ENCODE data around the gene RER1.

The RER1 gene

DNA sequence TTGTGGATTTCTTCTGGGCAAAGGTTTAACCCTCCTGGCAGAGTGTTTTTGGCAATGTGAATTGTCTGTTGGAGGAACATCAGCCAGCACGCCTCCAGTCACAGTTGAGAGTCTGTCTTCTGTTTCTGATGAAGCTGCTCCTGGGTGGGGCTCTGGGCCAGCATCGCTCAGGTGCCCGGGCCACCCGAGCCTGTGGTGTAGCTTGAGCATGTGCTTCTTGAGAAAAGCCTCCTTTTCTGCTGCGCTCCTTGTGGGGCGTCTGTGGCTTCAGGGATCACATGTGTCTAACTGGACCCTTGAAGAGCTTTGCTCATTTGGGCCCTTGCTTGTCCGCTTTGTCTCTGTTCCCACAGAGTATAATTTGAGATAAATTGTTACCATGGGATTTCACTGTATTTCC is 7.2 kb downstream of the RER1 start:
- no peaks in the 10 kb centered on the region for H3K4me1 ChIP-seq (ENCODE audit: control insufficient read depth in 1 of 2, insufficient read depth in 2 of 2, low read length in 2 of 2)
- H2BK120ac ChIP-seq (ENCODE audit: insufficient read depth, low read length, poor library complexity): no peak overlapping the region
- H3K4me2 ChIP-seq (ENCODE audit: low read length): no peak overlapping the region
- no peaks in the 10 kb centered on the region for H3K79me1 ChIP-seq (ENCODE audit: low read length)
- H4K91ac ChIP-seq (ENCODE audit: low read depth, low read length): no peak overlapping the region
- no peak overlapping the region for H3K4me3 ChIP-seq (ENCODE audit: low read depth, low read length)
- H3K14ac ChIP-seq (ENCODE audit: low read length): no peak overlapping the region
- H3K36me3 ChIP-seq (ENCODE audit: control insufficient read depth in 1 of 2, insufficient read depth in 2 of 2, low read length in 2 of 2): peaks cover 80 to 86% of the 10 kb centered on the region in 2 experiments
- no peaks in the 10 kb centered on the region for H3K27me3 ChIP-seq (ENCODE audit: insufficient read depth, low read length)
- no peaks in the 10 kb centered on the region for H3K9me3 ChIP-seq (ENCODE audit: insufficient read depth, low read depth, low read length)
- no peak overlapping the region for H3K18ac ChIP-seq (ENCODE audit: low read length)
- no CpG with 5 or more reads among the region's 7 CpGs for WGBS (ENCODE audit: extremely low coverage, insufficient coverage, insufficient read length)
- no peak overlapping the region for H3K23ac ChIP-seq (ENCODE audit: low read length)
- no peak overlapping the region for H2AFZ ChIP-seq (ENCODE audit: insufficient read depth, low read length, poor library complexity)
- H3K79me2 ChIP-seq (ENCODE audit: control insufficient read depth, insufficient read depth, low read length, poor library complexity): no peaks in the 10 kb centered on the region
- no peak overlapping the region for H3K27ac ChIP-seq (ENCODE audit: low read depth, low read length)
- no peak overlapping the region for H4K8ac ChIP-seq (ENCODE audit: low read depth, low read length)
- no peak overlapping the region for H3K9ac ChIP-seq (ENCODE audit: low read length)
- H2BK12ac ChIP-seq (ENCODE audit: low read length): no peak overlapping the region
- no peak for DNase-seq
- no peak overlapping the region for H2BK5ac ChIP-seq (ENCODE audit: low read depth, low read length, poor library complexity)
- H3K4ac ChIP-seq (ENCODE audit: low read depth, low read length): no peak overlapping the region
- H4K12ac ChIP-seq (ENCODE audit: low read depth, low read length): no peak overlapping the region
- no peak overlapping the region for H2AK5ac ChIP-seq (ENCODE audit: low read length)

DNA sequence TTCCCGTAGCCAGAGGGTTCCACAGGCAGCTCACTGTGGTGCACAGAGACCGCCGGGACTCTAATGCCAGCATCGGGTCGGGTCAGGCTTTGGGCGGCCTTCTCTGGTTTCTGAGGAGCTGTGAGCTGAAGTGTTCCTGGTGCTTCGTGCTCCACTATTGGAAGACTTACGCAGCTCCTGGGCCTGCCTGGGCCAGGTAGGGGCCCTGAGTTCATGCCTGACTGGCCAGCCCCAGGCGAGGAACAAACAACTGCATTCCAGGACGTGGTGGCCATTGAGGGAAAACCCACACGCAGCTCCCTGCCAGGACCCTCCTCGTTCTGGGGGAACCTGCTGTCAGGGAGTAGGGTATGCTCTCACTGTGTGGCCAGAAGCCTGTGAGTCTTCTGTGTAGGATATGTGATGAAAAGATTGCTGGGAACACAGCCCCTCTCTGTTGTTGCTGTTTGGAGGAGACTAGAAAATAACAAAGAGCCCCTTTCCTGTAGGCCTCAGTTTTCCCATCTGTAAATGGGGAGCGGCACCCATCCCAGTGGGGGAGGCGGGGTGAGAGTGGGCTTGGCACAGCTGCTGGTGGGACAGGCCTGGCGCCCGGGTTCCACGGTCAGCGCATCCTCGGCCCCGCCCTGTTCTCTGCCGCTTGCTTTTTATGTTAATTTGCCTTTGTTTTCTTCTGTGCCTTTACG is 8.4 kb downstream of the RER1 start:
- H3K9ac ChIP-seq (ENCODE audit: low read length): no peak overlapping the region
- H3K4ac ChIP-seq (ENCODE audit: low read depth, low read length): no peak overlapping the region
- WGBS (ENCODE audit: extremely low coverage, insufficient coverage, insufficient read length): no CpG with 5 or more reads among the region's 22 CpGs

DNA sequence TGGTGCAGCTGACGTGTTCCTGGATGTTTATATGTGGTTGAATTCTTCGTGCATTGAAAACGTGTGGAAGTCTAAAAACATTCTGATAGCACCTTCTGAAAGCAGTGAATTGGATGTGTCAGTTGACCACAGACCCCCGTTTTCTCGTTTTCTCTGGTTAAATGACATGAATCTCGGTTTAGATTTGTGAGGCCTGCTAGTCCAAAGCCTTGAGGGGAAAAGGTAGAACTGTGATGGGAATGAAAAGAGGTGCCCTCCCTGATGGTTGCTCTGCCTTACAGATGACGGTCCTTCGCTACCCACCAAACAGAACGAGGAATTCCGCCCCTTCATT is 8.9 kb downstream of the RER1 start:
- H3K9me3 ChIP-seq (ENCODE audit: insufficient read depth, low read depth, low read length): no peaks in the 10 kb centered on the region
- H2BK5ac ChIP-seq (ENCODE audit: low read depth, low read length, poor library complexity): no peak overlapping the region
- H4K8ac ChIP-seq (ENCODE audit: low read depth, low read length): no peak overlapping the region
- H2AK5ac ChIP-seq (ENCODE audit: low read length): no peak overlapping the region
- H4K91ac ChIP-seq (ENCODE audit: low read depth, low read length): no peak overlapping the region
- no peak overlapping the region for H3K4ac ChIP-seq (ENCODE audit: low read depth, low read length)
- H2AFZ ChIP-seq (ENCODE audit: insufficient read depth, low read length, poor library complexity): no peak overlapping the region
- H3K27ac ChIP-seq (ENCODE audit: low read depth, low read length): no peak overlapping the region
- H3K14ac ChIP-seq (ENCODE audit: low read length): no peak overlapping the region
- no peak overlapping the region for H3K23ac ChIP-seq (ENCODE audit: low read length)
- H3K18ac ChIP-seq (ENCODE audit: low read length): no peak overlapping the region
- peaks cover 3 to 5% of the 10 kb centered on the region in 2 experiments for H3K4me1 ChIP-seq (ENCODE audit: control insufficient read depth in 1 of 2, insufficient read depth in 2 of 2, low read length in 2 of 2)
- no peak overlapping the region for H3K4me2 ChIP-seq (ENCODE audit: low read length)
- H3K4me3 ChIP-seq (ENCODE audit: low read depth, low read length): no peak overlapping the region
- H3K79me2 ChIP-seq (ENCODE audit: control insufficient read depth, insufficient read depth, low read length, poor library complexity): no peaks in the 10 kb centered on the region
- H2BK12ac ChIP-seq (ENCODE audit: low read length): no peak overlapping the region
- H4K12ac ChIP-seq (ENCODE audit: low read depth, low read length): no peak overlapping the region
- no peaks in the 10 kb centered on the region for H3K27me3 ChIP-seq (ENCODE audit: insufficient read depth, low read length)
- DNase-seq: no peak
- no CpG with 5 or more reads among the region's 10 CpGs for WGBS (ENCODE audit: extremely low coverage, insufficient coverage, insufficient read length)
- peaks cover 80 to 86% of the 10 kb centered on the region in 2 experiments for H3K36me3 ChIP-seq (ENCODE audit: control insufficient read depth in 1 of 2, insufficient read depth in 2 of 2, low read length in 2 of 2)
- no peak overlapping the region for H2BK120ac ChIP-seq (ENCODE audit: insufficient read depth, low read length, poor library complexity)
- H3K9ac ChIP-seq (ENCODE audit: low read length): no peak overlapping the region
- H3K79me1 ChIP-seq (ENCODE audit: low read length): no peaks in the 10 kb centered on the region

More for the DNA sequence above, 8.4 kb downstream of the RER1 start:
- Histone ChIP-seq H3K9me3 (ENCODE audit: insufficient read depth, low read depth, low read length) (no peaks in the 10 kb centered on the region), H2AK5ac (ENCODE audit: low read length) (no peak overlapping the region), H2BK5ac (ENCODE audit: low read depth, low read length, poor library complexity) (no peak overlapping the region), H3K27ac (ENCODE audit: low read depth, low read length) (no peak overlapping the region), H2BK12ac (ENCODE audit: low read length) (no peak overlapping the region), H4K12ac (ENCODE audit: low read depth, low read length) (no peak overlapping the region), H3K18ac (ENCODE audit: low read length) (no peak overlapping the region), H2AFZ (ENCODE audit: insufficient read depth, low read length, poor library complexity) (no peak overlapping the region), H3K36me3 (ENCODE audit: control insufficient read depth in 1 of 2, insufficient read depth in 2 of 2, low read length in 2 of 2) (peaks cover 80 to 86% of the 10 kb centered on the region in 2 experiments), H4K8ac (ENCODE audit: low read depth, low read length) (no peak overlapping the region), H3K79me2 (ENCODE audit: control insufficient read depth, insufficient read depth, low read length, poor library complexity) (no peaks in the 10 kb centered on the region), H3K14ac (ENCODE audit: low read length) (no peak overlapping the region), H4K91ac (ENCODE audit: low read depth, low read length) (no peak overlapping the region), H2BK120ac (ENCODE audit: insufficient read depth, low read length, poor library complexity) (no peak overlapping the region), H3K4me1 (ENCODE audit: control insufficient read depth in 1 of 2, insufficient read depth in 2 of 2, low read length in 2 of 2) (peaks cover 3 to 5% of the 10 kb centered on the region in 2 experiments), H3K23ac (ENCODE audit: low read length) (no peak overlapping the region), H3K27me3 (ENCODE audit: insufficient read depth, low read length) (no peaks in the 10 kb centered on the region), H3K4me3 (ENCODE audit: low read depth, low read length) (no peak overlapping the region), H3K79me1 (ENCODE audit: low read length) (no peaks in the 10 kb centered on the region), H3K4me2 (ENCODE audit: low read length) (no peak overlapping the region)
- no peak for DNase-seq

DNA sequence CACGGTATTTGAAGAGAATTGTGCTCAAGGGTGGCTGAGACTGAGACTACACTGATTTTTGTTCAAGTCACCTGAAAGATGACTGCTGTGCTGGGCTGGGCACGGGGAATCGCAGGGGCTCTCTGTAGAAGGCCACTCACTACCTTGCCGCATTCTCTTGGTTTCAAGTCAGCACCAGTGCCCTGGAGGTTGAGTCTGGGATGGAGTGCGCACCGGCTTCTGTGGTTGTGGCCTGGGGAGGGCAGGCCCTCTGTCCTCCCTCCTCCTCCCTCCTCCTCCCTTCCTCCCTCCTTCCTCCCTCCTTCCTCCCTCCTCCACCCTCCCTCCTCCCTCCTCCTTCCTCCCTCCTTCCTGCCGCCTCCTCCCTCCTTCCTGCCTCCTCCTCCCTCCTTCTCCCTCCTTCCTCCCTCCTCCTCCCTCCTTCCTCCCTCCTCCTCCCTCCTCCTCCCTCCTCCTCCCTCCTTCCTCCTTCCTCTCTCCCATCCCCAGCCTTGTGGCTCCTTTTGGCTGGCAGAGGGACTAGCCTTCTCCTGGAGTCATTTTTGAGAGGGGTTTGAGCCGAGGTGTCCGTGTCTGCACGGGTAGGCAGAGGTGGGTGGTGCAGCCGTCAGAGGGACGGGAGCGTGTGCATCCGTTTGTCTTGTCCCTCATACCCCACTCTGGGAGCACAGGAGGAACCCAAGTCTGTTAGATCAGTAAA is 9.5 kb downstream of the RER1 start:
- Histone ChIP-seq H4K12ac (ENCODE audit: low read depth, low read length) (no peak overlapping the region), H3K4me3 (ENCODE audit: low read depth, low read length) (no peak overlapping the region), H3K9ac (ENCODE audit: low read length) (no peak overlapping the region), H3K79me1 (ENCODE audit: low read length) (no peaks in the 10 kb centered on the region), H4K91ac (ENCODE audit: low read depth, low read length) (no peak overlapping the region), H3K9me3 (ENCODE audit: insufficient read depth, low read depth, low read length) (no peaks in the 10 kb centered on the region), H2AK5ac (ENCODE audit: low read length) (no peak overlapping the region), H3K79me2 (ENCODE audit: control insufficient read depth, insufficient read depth, low read length, poor library complexity) (no peaks in the 10 kb centered on the region), H4K8ac (ENCODE audit: low read depth, low read length) (no peak overlapping the region), H3K4me2 (ENCODE audit: low read length) (no peak overlapping the region), H3K4me1 (ENCODE audit: control insufficient read depth in 1 of 2, insufficient read depth in 2 of 2, low read length in 2 of 2) (peaks cover 3 to 5% of the 10 kb centered on the region in 2 experiments), H3K36me3 (ENCODE audit: control insufficient read depth in 1 of 2, insufficient read depth in 2 of 2, low read length in 2 of 2) (peaks cover 81 to 86% of the 10 kb centered on the region in 2 experiments), H2BK12ac (ENCODE audit: low read length) (no peak overlapping the region), H3K27ac (ENCODE audit: low read depth, low read length) (no peak overlapping the region), H2AFZ (ENCODE audit: insufficient read depth, low read length, poor library complexity) (no peak overlapping the region), H3K23ac (ENCODE audit: low read length) (no peak overlapping the region), H3K4ac (ENCODE audit: low read depth, low read length) (no peak overlapping the region), H2BK120ac (ENCODE audit: insufficient read depth, low read length, poor library complexity) (no peak overlapping the region), H3K18ac (ENCODE audit: low read length) (no peak overlapping the region), H3K27me3 (ENCODE audit: insufficient read depth, low read length) (no peaks in the 10 kb centered on the region), H2BK5ac (ENCODE audit: low read depth, low read length, poor library complexity) (no peak overlapping the region), H3K14ac (ENCODE audit: low read length) (no peak overlapping the region)
- DNase-seq: no peak
- no CpG with 5 or more reads among the region's 14 CpGs for WGBS (ENCODE audit: extremely low coverage, insufficient coverage, insufficient read length)
